HEK293 (cell line): ENCODE results near the gene PPP2R5E.

Source experiments
- CTCF ChIA-PET: fragments of 350-600 bp; formaldehyde crosslinking; extraction: SDS; loops from one replicate; lab custom pipeline; 2021; ENCODE audit warnings: antibody characterized with exemption; lab: Yijun Ruan, JAX
- POLR2A ChIA-PET: fragments of 300-600 bp; formaldehyde crosslinking; extraction: SDS; loops from one replicate; lab custom pipeline; 2020; ENCODE audit warnings: antibody characterized with exemption, inconsistent platforms; lab: Yijun Ruan, JAX
- H3K27ac ChIP-seq: fragments of 200-500 bp; sonication (Bioruptor generic); 2 replicates; pipeline ENCODE4 v1.5.1; 2014; ENCODE audit warnings: low read depth, low read length, control low read depth, inconsistent platforms; ENCODE audit errors: extremely low read depth
- H3K36me3 ChIP-seq, 2 experiments: fragments of 200-500 bp in 1 of 2; sonication (Bioruptor generic) in 1 of 2; 1 replicate in 1 of 2; 2 replicates in 1 of 2; pipeline ENCODE4 v1.5.1; 2014 to 2017; ENCODE audit warnings: inconsistent platforms in 2 of 2, low read length in 2 of 2; ENCODE audit not compliant: control insufficient read depth in 2 of 2, insufficient read depth in 1 of 2
- H3K4me1 ChIP-seq: fragments of 200-500 bp; sonication (Bioruptor generic); 2 replicates; pipeline ENCODE4 v1.5.1; 2014; ENCODE audit warnings: mild to moderate bottlenecking, low read length, inconsistent platforms; ENCODE audit not compliant: control insufficient read depth, insufficient read depth
- H3K4me3 ChIP-seq: 2 replicates; pipeline ENCODE4 v1.5.1; 2011; ENCODE audit warnings: low read depth, mild to moderate bottlenecking, control low read depth, low read length, moderate library complexity
- H3K9me3 ChIP-seq: fragments of 200-500 bp; sonication (Bioruptor generic); 2 replicates; pipeline ENCODE4 v1.5.1; 2014; ENCODE audit warnings: low read depth, low read length, inconsistent platforms; ENCODE audit not compliant: control insufficient read depth, insufficient read depth
- BCL11B ChIP-seq: fragments of 450-650 bp; formaldehyde crosslinking; IDR thresholded peaks from 2 replicates; pipeline ENCODE4 v1.5.1; 2016; ENCODE audit warnings: low read depth, missing biosample characterization, missing genetic modification characterization
- KLF9 ChIP-seq: fragments of 450-650 bp; formaldehyde crosslinking; IDR thresholded peaks from 2 replicates; pipeline ENCODE4 v1.5.1; 2016; ENCODE audit warnings: missing biosample characterization, missing genetic modification characterization, low read depth
- MEIS1 ChIP-seq: sonication (generic); formaldehyde crosslinking; IDR thresholded peaks from 2 replicates; pipeline ENCODE4 v1.8.1; 2022; ENCODE audit warnings: missing genetic modification reagents, mild to moderate bottlenecking, borderline replicate concordance
- OVOL3 ChIP-seq: fragments of 450-650 bp; formaldehyde crosslinking; IDR thresholded peaks from 2 replicates; pipeline ENCODE4 v1.5.1; 2016; ENCODE audit warnings: missing biosample characterization, missing genetic modification characterization
- PBX3 ChIP-seq: sonication (generic); formaldehyde crosslinking; IDR thresholded peaks from 2 replicates; pipeline ENCODE4 v1.8.1; 2022; ENCODE audit warnings: mild to moderate bottlenecking, moderate library complexity, missing genetic modification reagents
- PRDM10 ChIP-seq: fragments of 450-650 bp; formaldehyde crosslinking; IDR thresholded peaks from 2 replicates; pipeline ENCODE4 v1.5.1; 2016; ENCODE audit warnings: missing biosample characterization, missing genetic modification characterization
- REST ChIP-seq: fragments of 450-650 bp; formaldehyde crosslinking; IDR thresholded peaks from 2 replicates; pipeline ENCODE4 v1.5.1; 2016; ENCODE audit warnings: missing biosample characterization, missing genetic modification characterization
- SP3 ChIP-seq: fragments of 450-650 bp; formaldehyde crosslinking; IDR thresholded peaks from 2 replicates; pipeline ENCODE4 v1.5.1; 2016; ENCODE audit warnings: missing biosample characterization, missing genetic modification characterization
- ZNF140 ChIP-seq: fragments of 450-650 bp; formaldehyde crosslinking; IDR thresholded peaks from 2 replicates; pipeline ENCODE4 v1.5.1; 2016; ENCODE audit warnings: missing biosample characterization, missing genetic modification characterization
- ZNF19 ChIP-seq: fragments of 450-650 bp; formaldehyde crosslinking; IDR thresholded peaks from 2 replicates; pipeline ENCODE4; 2016; ENCODE audit warnings: missing biosample characterization, missing genetic modification characterization, low read depth
- ZNF24 ChIP-seq: fragments of 450-650 bp; formaldehyde crosslinking; IDR thresholded peaks from 2 replicates; pipeline ENCODE4 v1.5.1; 2016; ENCODE audit warnings: missing biosample characterization, missing genetic modification characterization
- ZNF350 ChIP-seq: fragments of 450-650 bp; formaldehyde crosslinking; IDR thresholded peaks from 2 replicates; pipeline ENCODE4 v1.5.0; 2017; ENCODE audit warnings: missing biosample characterization, mild to moderate bottlenecking, missing genetic modification characterization
- ZNF530 ChIP-seq: fragments of 450-650 bp; formaldehyde crosslinking; IDR thresholded peaks from 2 replicates; pipeline ENCODE4 v1.5.1; 2016; ENCODE audit warnings: low read depth, missing biosample characterization, missing genetic modification characterization
- ZNF558 ChIP-seq: fragments of 450-650 bp; formaldehyde crosslinking; IDR thresholded peaks from 2 replicates; pipeline ENCODE4 v1.5.1; 2016; ENCODE audit warnings: missing biosample characterization, missing genetic modification characterization
- ZNF585B ChIP-seq: fragments of 450-650 bp; formaldehyde crosslinking; IDR thresholded peaks from 2 replicates; pipeline ENCODE4 v1.5.1; 2016; ENCODE audit warnings: missing biosample characterization, missing genetic modification characterization
- ZNF596 ChIP-seq: fragments of 450-650 bp; IDR thresholded peaks from 2 replicates; pipeline ENCODE4 v1.5.0; 2018; ENCODE audit warnings: missing biosample characterization, mild to moderate bottlenecking, missing genetic modification characterization, moderate library complexity
- ZNF768 ChIP-seq: fragments of 450-650 bp; formaldehyde crosslinking; IDR thresholded peaks from 2 replicates; pipeline ENCODE4 v1.5.1; 2018; ENCODE audit warnings: missing biosample characterization, mild to moderate bottlenecking, missing genetic modification characterization
- ZNF830 ChIP-seq: fragments of 450-650 bp; IDR thresholded peaks from 2 replicates; pipeline ENCODE4 v1.5.0; 2018; ENCODE audit warnings: missing biosample characterization, missing genetic modification characterization, low read depth, mild to moderate bottlenecking, moderate library complexity
- ZSCAN4 ChIP-seq: fragments of 450-650 bp; formaldehyde crosslinking; IDR thresholded peaks from 2 replicates; pipeline ENCODE4 v1.5.1; 2017; ENCODE audit warnings: missing biosample characterization, missing genetic modification characterization
- ZSCAN5A ChIP-seq: fragments of 450-650 bp; formaldehyde crosslinking; IDR thresholded peaks from 2 replicates; pipeline ENCODE4 v1.5.1; 2016; ENCODE audit warnings: missing biosample characterization, missing genetic modification characterization

PPP2R5E gene

GRCh38 chr14:63418020-63418419, 125.2 kb downstream of the PPP2R5E start (continued):
- TF ChIP-seq ZNF768 (tag by site-specific recombination) (no peak), ZNF140 (tag by site-specific recombination) (no peak), ZSCAN4 (tag by site-specific recombination) (no peak), ZNF24 (no peak), ZNF19 (tag by site-specific recombination) (no peak), PBX3 (CRISPR knock-in tag) (no peak), PRDM10 (tag by site-specific recombination) (no peak)

GRCh38 chr14:63413009-63413408, 130.2 kb downstream of the PPP2R5E start:
- ChIA-PET CTCF (no interaction called here), POLR2A (no interaction called here)

GRCh38 chr14:63406333-63406732, 136.8 kb downstream of the PPP2R5E start:
- Histone ChIP-seq H3K9me3 (no peaks in the 10 kb centered on the region), H3K4me1 (peaks cover 2% of the 10 kb centered on the region; the same call in 1 of the 2 replicates), H3K4me3 (no peak overlapping the region), H3K36me3 (peaks cover 0 to 3% of the 10 kb centered on the region in 2 experiments; a peak in 2 of 3 replicates), H3K27ac (no peak overlapping the region)
- POLR2A ChIA-PET: interaction anchor here (1.7 kb wide), 1 partner anchor 236 kb away, joined by 6 read pairs; the partner anchor contains the start of gene WDR89
- CTCF ChIA-PET: interaction anchor here (1.2 kb wide), 1 partner anchor 17 kb away, joined by 7 read pairs; no protein-coding TSS in a partner anchor
- TF ChIP-seq ZNF530 (tag by site-specific recombination): no peak
- TF ChIP-seq ZSCAN5A (tag by site-specific recombination): no peak
- TF ChIP-seq BCL11B: no peak
- TF ChIP-seq ZNF830: no peak
- no peak for TF ChIP-seq MEIS1 (CRISPR knock-in tag)
- TF ChIP-seq KLF9 (tag by site-specific recombination): no peak
- TF ChIP-seq SP3: no peak
- no peak for TF ChIP-seq ZNF558 (tag by site-specific recombination)
- TF ChIP-seq ZNF585B (tag by site-specific recombination): no peak
- no peak for TF ChIP-seq OVOL3 (tag by site-specific recombination)
- no peak for TF ChIP-seq ZNF596 (tag by site-specific recombination)

More at GRCh38 chr14:63413009-63413408, 130.2 kb downstream of the PPP2R5E start:
- Histone ChIP-seq H3K36me3 (peaks cover 0 to 23% of the 10 kb centered on the region in 2 experiments; a peak in 2 of 3 replicates), H3K4me3 (no peak overlapping the region), H3K9me3 (no peaks in the 10 kb centered on the region), H3K4me1 (no peaks in the 10 kb centered on the region), H3K27ac (no peak overlapping the region)
- no peak for TF ChIP-seq ZNF350 (tag by site-specific recombination)
- peak; percentile 90 for TF ChIP-seq REST (tag by site-specific recombination)
